Left hindlimb (tissue), 1 donor: Measurements from ENCODE around the gene TMEM19.
A peak's percentile ranks its signal among the peaks of the same experiment; 100 is the strongest.

ENCODE experiments used
- DNase-seq: peaks from one replicate; pipeline ENCODE4 v3.0.0-alpha.2; 2018

TMEM19 gene

GRCh38 chr12:71685914-71686657 is at the start of gene TMEM19:
Gene TMEM19 (plus strand): TSS chr12:71686082. CDS start chr12:71686681, 599 bp downstream.
- peak; percentile 91 for DNase-seq

- no peak for DNase-seq
These were observed 49.2 kb upstream of the TMEM19 start for GRCh38 chr12:71636704-71637115.

- DNase-seq, result no peak
These were observed 47.4 kb upstream of the TMEM19 start for GRCh38 chr12:71638499-71638898.

- no peak for DNase-seq
These were observed 46.5 kb upstream of the TMEM19 start for GRCh38 chr12:71639341-71639760.

- no peak for DNase-seq
These were observed 45.6 kb upstream of the TMEM19 start for GRCh38 chr12:71640316-71640715.

GRCh38 chr12:71641390-71641789 is 44.5 kb upstream of the TMEM19 start:
- no peak for DNase-seq

- DNase-seq, result no peak
These were observed 43.6 kb upstream of the TMEM19 start for GRCh38 chr12:71642264-71642663.

GRCh38 chr12:71645268-71645667 is 40.6 kb upstream of the TMEM19 start:
- DNase-seq, result no peak

GRCh38 chr12:71646512-71646911 is 39.4 kb upstream of the TMEM19 start:
- DNase-seq, result no peak

GRCh38 chr12:71648537-71648936 is 37.3 kb upstream of the TMEM19 start:
- DNase-seq, result no peak

GRCh38 chr12:71649401-71649800 is 36.5 kb upstream of the TMEM19 start:
- no peak for DNase-seq

GRCh38 chr12:71652656-71653055 is 33.2 kb upstream of the TMEM19 start:
- no peak for DNase-seq

- no peak for DNase-seq
These were observed 32.7 kb upstream of the TMEM19 start for GRCh38 chr12:71653137-71653536.

GRCh38 chr12:71654200-71654599 is 31.7 kb upstream of the TMEM19 start:
- no peak for DNase-seq

GRCh38 chr12:71655495-71655894 is 30.4 kb upstream of the TMEM19 start:
- DNase-seq, result no peak

- DNase-seq, result no peak
These were observed 30.0 kb upstream of the TMEM19 start for GRCh38 chr12:71655907-71656306.

- DNase-seq, result no peak
These were observed 29.1 kb upstream of the TMEM19 start for GRCh38 chr12:71656740-71657139.

GRCh38 chr12:71661977-71662530 is 23.8 kb upstream of the TMEM19 start:
- no peak for DNase-seq

GRCh38 chr12:71662849-71663560 is 22.9 kb upstream of the TMEM19 start:
- DNase-seq, result peak; percentile 76

GRCh38 chr12:71663561-71664410 is 22.1 kb upstream of the TMEM19 start, which contains the start of the genes THAP2 and ZFC3H1:
Gene THAP2 (plus strand): TSS chr12:71664301. CDS start chr12:71664510, 209 bp downstream.
Gene ZFC3H1 (minus strand): TSS chr12:71663848. CDS start chr12:71663610, 238 bp downstream.
- peak; percentile 96 for DNase-seq

GRCh38 chr12:71664411-71665089 is 21.3 kb upstream of the TMEM19 start:
- no peak for DNase-seq

- no peak for DNase-seq
These were observed 20.8 kb upstream of the TMEM19 start for GRCh38 chr12:71665090-71665463.
